22Rv1 (cell line): ENCODE data around the gene DNASE2B.

Source experiments
- H3K27ac ChIP-seq: fragments of 450-650 bp; 2 replicates; pipeline ENCODE4 v1.5.1; 2017
- ZFX ChIP-seq: fragments of 450-650 bp; IDR thresholded peaks from 2 replicates; pipeline ENCODE4 v1.6.1; 2017; ENCODE audit warnings: antibody characterized with exemption, borderline replicate concordance
- TF ChIP-seq, protein P1 (sequence below): fragments of 450-650 bp; IDR thresholded peaks from 2 replicates; pipeline ENCODE4 v1.5.1; 2017; ENCODE audit warnings: mild to moderate bottlenecking

Gene DNASE2B

DNA sequence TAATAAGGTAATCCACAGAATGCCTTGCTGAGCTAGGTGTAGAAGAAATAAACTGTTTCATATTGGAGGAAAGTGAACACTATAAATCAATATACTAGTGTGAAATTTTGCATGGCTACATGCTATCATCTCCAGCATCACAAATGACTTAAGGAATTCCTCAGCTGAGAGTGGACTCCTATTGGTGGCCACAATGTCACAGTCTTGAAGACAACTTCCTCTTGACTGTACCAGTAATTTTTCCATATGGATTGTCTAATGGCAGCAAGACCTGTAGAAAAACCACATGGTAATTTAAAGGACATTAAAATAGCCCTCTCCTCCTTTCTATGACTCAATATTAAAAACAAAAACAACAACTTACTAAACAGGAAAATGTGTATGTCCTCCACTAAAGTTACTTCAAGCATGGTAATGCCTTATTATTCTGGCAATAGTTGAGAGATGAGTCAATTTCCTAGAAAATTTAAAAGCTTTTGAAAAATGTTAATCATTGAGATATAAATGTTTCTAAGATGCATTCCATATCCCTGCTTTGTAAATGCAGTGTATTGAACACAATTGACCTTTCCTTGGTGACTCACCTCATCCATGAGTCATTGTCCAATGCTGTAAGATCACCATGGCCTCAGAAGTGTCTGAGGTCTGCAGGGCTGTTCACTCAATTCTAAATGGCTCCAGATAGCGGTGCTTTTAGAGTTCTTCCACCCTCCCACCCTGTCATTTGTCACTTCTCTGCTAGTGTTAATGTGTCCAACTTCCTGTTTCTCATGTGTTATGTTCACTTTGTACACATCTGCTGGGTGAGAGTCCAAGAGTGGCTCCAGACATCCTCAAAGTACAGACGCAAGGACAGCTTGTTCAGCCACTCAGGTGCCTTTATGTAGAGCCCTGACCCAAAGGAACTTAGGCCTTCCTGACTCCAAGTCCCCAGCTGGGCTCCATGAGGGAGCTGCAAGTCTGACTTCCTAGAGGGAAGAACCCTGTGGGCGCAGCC, 32.8 kb upstream of the DNASE2B start:
- H3K27ac ChIP-seq, result no peak overlapping the region

DNA sequence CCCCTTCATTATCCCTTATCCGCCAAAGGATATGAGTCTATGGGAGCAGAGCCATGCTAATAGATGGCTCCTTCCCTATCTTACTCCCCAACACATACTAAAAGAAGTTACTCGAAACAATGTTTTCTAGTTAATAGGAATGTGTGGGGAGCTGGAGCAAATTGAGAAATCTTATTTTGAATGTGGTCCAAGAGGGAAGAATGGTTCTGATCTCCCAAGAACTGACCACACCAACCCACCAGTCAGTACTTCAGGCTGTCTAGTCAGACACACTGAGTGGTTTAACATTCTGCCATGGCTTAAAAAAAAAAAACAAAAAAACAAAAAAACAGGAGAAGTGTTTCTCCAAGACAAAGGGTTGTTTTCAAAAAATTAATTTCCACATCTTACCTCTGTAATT, 31.5 kb upstream of the DNASE2B start:
- H3K27ac ChIP-seq, result no peak overlapping the region

More for the DNA sequence above, 32.8 kb upstream of the DNASE2B start:
- TF ChIP-seq, protein P1, sequence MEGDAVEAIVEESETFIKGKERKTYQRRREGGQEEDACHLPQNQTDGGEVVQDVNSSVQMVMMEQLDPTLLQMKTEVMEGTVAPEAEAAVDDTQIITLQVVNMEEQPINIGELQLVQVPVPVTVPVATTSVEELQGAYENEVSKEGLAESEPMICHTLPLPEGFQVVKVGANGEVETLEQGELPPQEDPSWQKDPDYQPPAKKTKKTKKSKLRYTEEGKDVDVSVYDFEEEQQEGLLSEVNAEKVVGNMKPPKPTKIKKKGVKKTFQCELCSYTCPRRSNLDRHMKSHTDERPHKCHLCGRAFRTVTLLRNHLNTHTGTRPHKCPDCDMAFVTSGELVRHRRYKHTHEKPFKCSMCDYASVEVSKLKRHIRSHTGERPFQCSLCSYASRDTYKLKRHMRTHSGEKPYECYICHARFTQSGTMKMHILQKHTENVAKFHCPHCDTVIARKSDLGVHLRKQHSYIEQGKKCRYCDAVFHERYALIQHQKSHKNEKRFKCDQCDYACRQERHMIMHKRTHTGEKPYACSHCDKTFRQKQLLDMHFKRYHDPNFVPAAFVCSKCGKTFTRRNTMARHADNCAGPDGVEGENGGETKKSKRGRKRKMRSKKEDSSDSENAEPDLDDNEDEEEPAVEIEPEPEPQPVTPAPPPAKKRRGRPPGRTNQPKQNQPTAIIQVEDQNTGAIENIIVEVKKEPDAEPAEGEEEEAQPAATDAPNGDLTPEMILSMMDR, result no peak
- TF ChIP-seq ZFX, result no peak

DNA sequence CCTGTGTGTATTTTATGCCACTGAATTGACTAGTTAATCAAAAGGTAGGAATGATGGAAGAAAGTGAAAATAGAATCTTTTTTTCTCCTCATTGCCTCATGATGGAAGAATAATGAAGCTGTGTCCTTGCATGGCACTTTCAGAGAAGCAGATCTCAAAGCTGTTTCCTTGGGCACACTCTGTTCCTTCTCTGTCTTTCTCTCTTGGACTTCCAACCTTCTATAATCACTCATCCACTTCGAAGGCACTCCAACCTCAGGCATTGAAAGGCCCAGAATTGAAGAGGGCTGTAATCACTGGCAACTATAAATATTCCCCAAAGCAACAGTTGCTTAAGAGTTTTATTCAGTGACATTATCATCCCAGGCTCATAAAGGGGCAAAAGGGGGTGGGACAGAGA, 31.1 kb upstream of the DNASE2B start:
- TF ChIP-seq, protein P1, result no peak
- TF ChIP-seq ZFX, result no peak
- H3K27ac ChIP-seq, result no peak overlapping the region

More for the DNA sequence above, 31.5 kb upstream of the DNASE2B start:
- TF ChIP-seq ZFX, result no peak
- TF ChIP-seq, protein P1, result no peak

DNA sequence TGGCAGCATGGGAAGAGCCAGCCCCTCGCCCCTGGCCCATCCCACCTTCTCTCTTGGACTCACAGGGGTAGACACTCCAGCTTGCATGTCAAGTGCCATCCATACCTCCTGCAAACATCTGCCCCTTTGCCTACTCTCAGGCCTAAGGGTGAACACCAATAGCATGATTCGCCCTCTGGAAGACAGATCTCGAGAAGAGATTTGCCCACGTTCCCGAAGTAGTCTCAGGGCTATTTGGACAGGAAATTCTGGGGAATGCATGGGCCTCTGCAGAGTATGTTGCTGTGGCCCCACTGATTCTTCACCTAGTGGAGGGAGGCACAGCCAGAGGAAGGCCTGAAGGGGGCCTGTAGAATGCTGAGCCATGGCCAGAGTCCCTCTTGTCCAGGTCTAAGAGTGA, 29.8 kb upstream of the DNASE2B start:
- TF ChIP-seq ZFX, result no peak
- TF ChIP-seq, protein P1, result no peak
- no peak overlapping the region for H3K27ac ChIP-seq

DNA sequence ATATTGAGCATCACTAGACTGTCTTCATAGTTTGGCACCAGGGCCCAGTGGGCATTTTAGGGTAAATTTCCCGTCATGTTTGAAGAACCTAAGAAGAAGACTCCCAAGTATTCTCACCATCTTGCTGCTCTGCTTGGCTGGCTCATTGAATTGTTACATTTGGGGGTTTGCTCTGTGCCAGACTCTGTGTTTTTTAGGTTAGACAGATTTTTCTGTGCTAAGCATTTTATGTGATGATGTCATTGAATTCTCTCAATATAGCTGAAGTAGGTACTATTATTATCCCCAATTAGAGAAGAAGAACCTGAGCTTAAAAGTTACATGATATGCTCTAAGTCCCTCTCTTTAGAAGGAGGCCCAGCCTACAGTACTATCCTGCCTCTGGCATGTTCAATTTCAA, 28.0 kb upstream of the DNASE2B start:
- no peak overlapping the region for H3K27ac ChIP-seq
- no peak for TF ChIP-seq ZFX
- TF ChIP-seq, protein P1, result no peak

DNA sequence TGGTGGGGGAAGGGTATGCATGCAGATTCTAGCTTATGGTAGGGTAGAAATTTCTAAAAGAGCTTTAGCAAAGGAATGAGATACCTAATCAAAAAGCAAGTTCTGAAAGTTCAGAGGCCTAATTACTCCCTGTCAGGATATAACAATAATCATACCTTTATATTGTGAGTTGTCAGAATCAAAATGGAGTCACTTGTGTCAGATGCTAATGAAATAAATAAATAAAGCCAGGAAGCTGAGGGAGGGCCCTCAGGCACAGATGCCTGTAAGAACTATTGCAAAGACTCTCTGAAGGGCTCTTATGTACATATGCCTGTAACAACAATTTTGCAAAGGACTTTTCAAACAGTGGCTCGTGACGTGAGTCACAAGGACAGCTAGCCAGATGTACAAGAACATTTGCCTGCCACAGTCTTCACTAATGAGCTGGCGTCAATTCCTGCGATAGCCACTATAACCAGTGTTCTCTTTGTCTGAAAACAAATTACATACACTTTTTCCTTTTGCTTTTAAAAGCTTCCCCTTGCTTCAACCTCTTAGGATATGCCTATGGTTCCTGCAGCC, 27.4 kb upstream of the DNASE2B start:
- TF ChIP-seq ZFX, result no peak
- TF ChIP-seq, protein P1, result no peak
- H3K27ac ChIP-seq, result no peak overlapping the region
